Activated naive CD4-positive, alpha-beta T cell treated with anti-CD3 and anti-CD28 coated beads for 36 hours (primary cell): ENCODE results near the gene SORD. TPM values are rescaled to one million over a fixed set of nuclear protein-coding genes. Genes with fewer than 3 reads are reported as not detected.
"Not testable (repeated sequence)": the region's sequence is repeated elsewhere in the genome, so short reads cannot be mapped to it uniquely, and the experiment has no call there.

Experiments
- CTCF ChIA-PET: fragments of 350-600 bp; sonication (Branson Sonifier 250); formaldehyde crosslinking; loops from one replicate; lab custom pipeline; 2021; ENCODE audit warnings: antibody characterized with exemption; lab: Charles Lee
- DNase-seq: peaks from one replicate; pipeline ENCODE4 v3.0.0-alpha.2; 2020
- H3K27ac Mint-ChIP-seq: one replicate; pipeline ENCODE4 v1.8.0; 2021; ENCODE audit warnings: mild to moderate bottlenecking, mixed read lengths
- H3K27me3 Mint-ChIP-seq: one replicate; pipeline ENCODE4 v1.8.0; 2021; ENCODE audit warnings: low read depth, mixed read lengths
- H3K36me3 Mint-ChIP-seq: one replicate; pipeline ENCODE4 v1.8.0; 2021; ENCODE audit warnings: low read depth, mixed read lengths
- H3K4me1 Mint-ChIP-seq: one replicate; pipeline ENCODE4 v1.8.0; 2021; ENCODE audit warnings: low read depth, mixed read lengths
- H3K4me3 Mint-ChIP-seq: one replicate; pipeline ENCODE4 v1.8.0; 2021; ENCODE audit warnings: mild to moderate bottlenecking, moderate library complexity, mixed read lengths
- H3K9me3 Mint-ChIP-seq: one replicate; pipeline ENCODE4 v1.8.0; 2021; ENCODE audit warnings: mixed read lengths
- intact Hi-C: fragments of 100-400 bp; cut with micrococcal nuclease; formaldehyde crosslinking; loops from one replicate; pipeline ENCODE4 v1.15.1; 2023
- total RNA-seq, 2 experiments: library from RNA; stranded (reverse); gene quantifications; one replicate each; pipeline ENCODE4 v1.2.3, GENCODE V29; 2021

The SORD gene
- total RNA-seq, 2 experiments from 2014 or later = 23.1 to 23.8 TPM

- H3K9me3 Mint-ChIP-seq, H3K27me3 Mint-ChIP-seq, CTCF ChIA-PET, H3K4me3 Mint-ChIP-seq, H3K27ac Mint-ChIP-seq, H3K4me1 Mint-ChIP-seq, DNase-seq, H3K36me3 Mint-ChIP-seq, intact Hi-C loops: not testable (repeated sequence)
Measured at GRCh38 chr15:45079201-45079600, 56.2 kb downstream of the SORD start.

- H3K4me3 Mint-ChIP-seq, H3K27ac Mint-ChIP-seq, H3K4me1 Mint-ChIP-seq, H3K27me3 Mint-ChIP-seq, H3K36me3 Mint-ChIP-seq, DNase-seq, intact Hi-C loops, CTCF ChIA-PET, H3K9me3 Mint-ChIP-seq: not testable (repeated sequence)
Measured at GRCh38 chr15:45079628-45080246, 56.7 kb downstream of the SORD start.

- DNase-seq, H3K27me3 Mint-ChIP-seq, H3K27ac Mint-ChIP-seq, intact Hi-C loops, H3K36me3 Mint-ChIP-seq, H3K4me1 Mint-ChIP-seq, H3K4me3 Mint-ChIP-seq, H3K9me3 Mint-ChIP-seq: not testable (repeated sequence)
- CTCF ChIA-PET = interaction anchor here (1.2 kb wide), 1 partner anchor 38 kb away, joined by 7 read pairs; no protein-coding TSS in a partner anchor
Measured at GRCh38 chr15:45080593-45080992, 57.6 kb downstream of the SORD start.

- H3K36me3 Mint-ChIP-seq, intact Hi-C loops, CTCF ChIA-PET, H3K4me3 Mint-ChIP-seq, H3K4me1 Mint-ChIP-seq, DNase-seq, H3K27me3 Mint-ChIP-seq, H3K9me3 Mint-ChIP-seq, H3K27ac Mint-ChIP-seq: not testable (repeated sequence)
Measured at GRCh38 chr15:45082412-45082811, 59.4 kb downstream of the SORD start.

GRCh38 chr15:45083223-45083622 lies 60.2 kb downstream of the SORD start:
- Mint-ChIP-seq H3K9me3 (no peaks in the 10 kb centered on the region), H3K27ac (no peak overlapping the region)

GRCh38 chr15:45084163-45084562 lies 61.2 kb downstream of the SORD start:
- Mint-ChIP-seq H3K36me3 (no peaks in the 10 kb centered on the region), H3K27me3 (peaks cover 10% of the 10 kb centered on the region), H3K27ac (no peak overlapping the region), H3K4me1 (no peaks in the 10 kb centered on the region), H3K9me3 (no peaks in the 10 kb centered on the region), H3K4me3 (no peak overlapping the region)
- intact Hi-C loops = no loop called here
- no peak for DNase-seq
- CTCF ChIA-PET = interaction anchor here (1.4 kb wide), 1 partner anchor 34 kb away, joined by 5 read pairs; no protein-coding TSS in a partner anchor

More at GRCh38 chr15:45083223-45083622, 60.2 kb downstream of the SORD start:
- CTCF ChIA-PET = interaction anchor here (1.4 kb wide), 1 partner anchor 35 kb away, joined by 5 read pairs; no protein-coding TSS in a partner anchor
- DNase-seq = no peak
- Mint-ChIP-seq H3K4me3 (no peak overlapping the region), H3K4me1 (no peaks in the 10 kb centered on the region), H3K27me3 (peaks cover 10% of the 10 kb centered on the region), H3K36me3 (no peaks in the 10 kb centered on the region)
- intact Hi-C loops = no loop called here

GRCh38 chr15:45087513-45087912 lies 64.5 kb downstream of the SORD start:
- CTCF ChIA-PET = no interaction called here

GRCh38 chr15:45088801-45089711 lies 66.1 kb downstream of the SORD start:
- Mint-ChIP-seq H3K27me3 (peaks cover 9% of the 10 kb centered on the region), H3K27ac (no peak overlapping the region), H3K36me3 (no peaks in the 10 kb centered on the region), H3K9me3 (no peaks in the 10 kb centered on the region), H3K4me1 (no peaks in the 10 kb centered on the region), H3K4me3 (no peak overlapping the region)
- no peak for DNase-seq
- CTCF ChIA-PET = interaction anchor here (0.6 to 1.1 kb wide), 2 partner anchors 29 to 1148 kb away, joined by 3 to 4 read pairs; no protein-coding TSS in a partner anchor
- intact Hi-C loops = no loop called here

More at GRCh38 chr15:45087513-45087912, 64.5 kb downstream of the SORD start:
- no peak overlapping the region for H3K27ac Mint-ChIP-seq
- no peak for DNase-seq
- H3K4me1 Mint-ChIP-seq = no peaks in the 10 kb centered on the region
- no peaks in the 10 kb centered on the region for H3K9me3 Mint-ChIP-seq
- no peak overlapping the region for H3K4me3 Mint-ChIP-seq
- no peaks in the 10 kb centered on the region for H3K36me3 Mint-ChIP-seq
- peaks cover 10% of the 10 kb centered on the region for H3K27me3 Mint-ChIP-seq
- intact Hi-C loops = no loop called here

GRCh38 chr15:45089712-45090373 lies 66.8 kb downstream of the SORD start:
- Mint-ChIP-seq H3K9me3 (no peaks in the 10 kb centered on the region), H3K27me3 (peaks cover 9% of the 10 kb centered on the region), H3K4me1 (no peaks in the 10 kb centered on the region), H3K4me3 (no peak overlapping the region), H3K36me3 (no peaks in the 10 kb centered on the region), H3K27ac (no peak overlapping the region)
- DNase-seq = no peak
- intact Hi-C loops = no loop called here
- CTCF ChIA-PET = interaction anchor here (1.1 kb wide), 1 partner anchor 28 kb away, joined by 4 read pairs; no protein-coding TSS in a partner anchor

- no peak for DNase-seq
- H3K4me1 Mint-ChIP-seq = no peaks in the 10 kb centered on the region
- no peak overlapping the region for H3K4me3 Mint-ChIP-seq
- intact Hi-C loops = no loop called here
- no peaks in the 10 kb centered on the region for H3K36me3 Mint-ChIP-seq
- peaks cover 7% of the 10 kb centered on the region for H3K27me3 Mint-ChIP-seq
- no peak overlapping the region for H3K27ac Mint-ChIP-seq
- CTCF ChIA-PET = no interaction called here
- H3K9me3 Mint-ChIP-seq = no peaks in the 10 kb centered on the region
Measured at GRCh38 chr15:45091161-45091560, 68.2 kb downstream of the SORD start.

- CTCF ChIA-PET = no interaction called here
- no peak overlapping the region for H3K4me3 Mint-ChIP-seq
- H3K27me3 Mint-ChIP-seq = peaks cover 7% of the 10 kb centered on the region
- H3K36me3 Mint-ChIP-seq = no peaks in the 10 kb centered on the region
- H3K27ac Mint-ChIP-seq = no peak overlapping the region
- intact Hi-C loops = no loop called here
- H3K9me3 Mint-ChIP-seq = no peaks in the 10 kb centered on the region
- no peaks in the 10 kb centered on the region for H3K4me1 Mint-ChIP-seq
- DNase-seq = no peak
Measured at GRCh38 chr15:45091576-45091975, 68.6 kb downstream of the SORD start.

- H3K9me3 Mint-ChIP-seq = no peaks in the 10 kb centered on the region
- H3K36me3 Mint-ChIP-seq = no peaks in the 10 kb centered on the region
- no peak for DNase-seq
- intact Hi-C loops = no loop called here
- H3K4me1 Mint-ChIP-seq = no peaks in the 10 kb centered on the region
- no peaks in the 10 kb centered on the region for H3K27me3 Mint-ChIP-seq
- CTCF ChIA-PET = interaction anchor here (2.2 kb wide), 1 partner anchor 25 kb away, joined by 7 read pairs; no protein-coding TSS in a partner anchor
- H3K27ac Mint-ChIP-seq = no peak overlapping the region
- no peak overlapping the region for H3K4me3 Mint-ChIP-seq
Measured at GRCh38 chr15:45093013-45093412, 70.0 kb downstream of the SORD start.
